HG03196 (cell line): ENCODE data around the gene BLCAP.
"Not testable (repeated sequence)": the region's sequence is repeated elsewhere in the genome, so short reads cannot be mapped to it uniquely, and the experiment has no call there.

Experiments
- ATAC-seq: cut with Tn5 transposase; IDR thresholded peaks from one replicate; pipeline ENCODE4 v1.9.1; 2021; ENCODE audit not compliant: unreplicated experiment

The BLCAP gene

GRCh38 chr20:37558306-37558705 is 30.6 kb upstream of the BLCAP start:
- no peak for ATAC-seq

GRCh38 chr20:37556538-37556937 is 28.9 kb upstream of the BLCAP start:
- ATAC-seq: no peak

- ATAC-seq: not testable (repeated sequence)
Measured at GRCh38 chr20:37554721-37555298, 27.1 kb upstream of the BLCAP start.

GRCh38 chr20:37552415-37552814 is 24.7 kb upstream of the BLCAP start:
- no peak for ATAC-seq

GRCh38 chr20:37551660-37552059 is 24.0 kb upstream of the BLCAP start:
- not testable (repeated sequence) for ATAC-seq

- not testable (repeated sequence) for ATAC-seq
Measured at GRCh38 chr20:37550101-37550920, 22.6 kb upstream of the BLCAP start.

- no peak for ATAC-seq
Measured at GRCh38 chr20:37547912-37548311, 20.2 kb upstream of the BLCAP start.

GRCh38 chr20:37545516-37545915 is 17.8 kb upstream of the BLCAP start:
- no peak for ATAC-seq

GRCh38 chr20:37544386-37544785 is 16.7 kb upstream of the BLCAP start:
- no peak for ATAC-seq

GRCh38 chr20:37543828-37544227 is 16.2 kb upstream of the BLCAP start:
- no peak for ATAC-seq

GRCh38 chr20:37542281-37542680 is 14.6 kb upstream of the BLCAP start:
- ATAC-seq: no peak

- ATAC-seq: no peak
Measured at GRCh38 chr20:37541326-37541725, 13.7 kb upstream of the BLCAP start.

- not testable (repeated sequence) for ATAC-seq
Measured at GRCh38 chr20:37540838-37541237, 13.2 kb upstream of the BLCAP start.

- ATAC-seq: no peak
Measured at GRCh38 chr20:37540001-37540400, 12.3 kb upstream of the BLCAP start.

GRCh38 chr20:37539424-37539823 is 11.7 kb upstream of the BLCAP start:
- no peak for ATAC-seq

- no peak for ATAC-seq
Measured at GRCh38 chr20:37538003-37538402, 10.3 kb upstream of the BLCAP start.

- ATAC-seq: no peak
Measured at GRCh38 chr20:37537505-37537904, 9.8 kb upstream of the BLCAP start.

GRCh38 chr20:37535443-37536132 is 7.9 kb upstream of the BLCAP start:
- no peak for ATAC-seq

GRCh38 chr20:37534401-37535157 is 6.9 kb upstream of the BLCAP start:
- peak; percentile 76 for ATAC-seq

- ATAC-seq: no peak
Measured at GRCh38 chr20:37533154-37533715, 5.6 kb upstream of the BLCAP start.

- ATAC-seq: no peak
Measured at GRCh38 chr20:37531856-37532255, 4.2 kb upstream of the BLCAP start.
